ENCODE results near the gene KHDRBS2.

- TF ChIP-seq CTCF (IDR thresholded peaks at IDR 0.05), result no peak
- no peak for TF ChIP-seq EZH2 (IDR thresholded peaks at IDR 0.05; ENCODE audit: borderline replicate concordance, insufficient read depth, low read depth, low read length, poor library complexity, severe bottlenecking)
These were observed 240.5 kb downstream of the KHDRBS2 start for GRCh38 chr6:62045502-62045901.
